KOPT-K1 (cell line): ENCODE results near the gene PPP2R5B.

ENCODE experiments used
- H3K27ac ChIP-seq: fragments of 200-600 bp; sonication (generic); 2 replicates; pipeline ENCODE4 v1.5.1; 2016; ENCODE audit warnings: antibody characterized with exemption, mild to moderate bottlenecking, low read depth, low read length; ENCODE audit not compliant: poor library complexity, severe bottlenecking
- H3K36me3 ChIP-seq: fragments of 200-600 bp; sonication (generic); 2 replicates; pipeline ENCODE4 v1.5.1; 2017; ENCODE audit warnings: antibody characterized with exemption, mild to moderate bottlenecking, low read length, moderate library complexity; ENCODE audit not compliant: insufficient read depth
- H3K9me3 ChIP-seq: fragments of 200-600 bp; sonication (generic); 2 replicates; pipeline ENCODE4 v1.5.1; 2017; ENCODE audit warnings: antibody characterized with exemption, low read length, mild to moderate bottlenecking; ENCODE audit not compliant: insufficient read depth, poor library complexity, severe bottlenecking

PPP2R5B gene

GRCh38 chr11:64924910-64925284 lies 408 bp downstream of the PPP2R5B start:
- peak overlapping the region; percentile 58 for H3K27ac ChIP-seq

GRCh38 chr11:64925536-64926436 lies 1.3 kb downstream of the PPP2R5B start:
- Histone ChIP-seq H3K9me3 (no peaks in the 10 kb centered on the region), H3K36me3 (no peaks in the 10 kb centered on the region), H3K27ac (no peak overlapping the region)

More at GRCh38 chr11:64924910-64925284, 408 bp downstream of the PPP2R5B start:
- Histone ChIP-seq H3K36me3 (no peaks in the 10 kb centered on the region), H3K9me3 (no peaks in the 10 kb centered on the region)

- H3K9me3 ChIP-seq = no peaks in the 10 kb centered on the region
- H3K36me3 ChIP-seq = no peaks in the 10 kb centered on the region
- H3K27ac ChIP-seq = no peak overlapping the region
Observed at GRCh38 chr11:64926689-64927088, 2.2 kb downstream of the PPP2R5B start.

- H3K27ac ChIP-seq = no peak overlapping the region
- no peaks in the 10 kb centered on the region for H3K9me3 ChIP-seq
- H3K36me3 ChIP-seq = no peaks in the 10 kb centered on the region
Observed at GRCh38 chr11:64928957-64929356, 4.5 kb downstream of the PPP2R5B start.

DNA sequence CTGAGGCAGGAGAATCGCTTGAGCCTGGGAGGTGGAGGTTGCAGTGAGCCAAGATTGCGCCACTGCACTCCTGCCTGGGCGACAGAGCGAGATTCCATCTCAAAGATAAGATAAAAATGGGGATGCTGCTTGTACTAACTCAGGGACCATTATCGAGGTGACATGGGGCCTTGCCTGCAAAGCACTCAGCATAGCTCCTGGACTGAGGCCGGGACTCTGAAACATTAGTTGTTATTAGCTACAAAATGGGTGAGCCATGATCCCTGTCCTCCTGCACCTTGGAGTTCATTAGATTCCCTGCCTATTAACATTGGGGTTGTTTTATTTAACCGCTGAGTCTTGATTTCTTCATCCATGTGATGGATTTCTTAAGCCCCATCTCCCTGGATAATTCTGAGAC lies 5.1 kb downstream of the PPP2R5B start:
- no peaks in the 10 kb centered on the region for H3K36me3 ChIP-seq

DNA sequence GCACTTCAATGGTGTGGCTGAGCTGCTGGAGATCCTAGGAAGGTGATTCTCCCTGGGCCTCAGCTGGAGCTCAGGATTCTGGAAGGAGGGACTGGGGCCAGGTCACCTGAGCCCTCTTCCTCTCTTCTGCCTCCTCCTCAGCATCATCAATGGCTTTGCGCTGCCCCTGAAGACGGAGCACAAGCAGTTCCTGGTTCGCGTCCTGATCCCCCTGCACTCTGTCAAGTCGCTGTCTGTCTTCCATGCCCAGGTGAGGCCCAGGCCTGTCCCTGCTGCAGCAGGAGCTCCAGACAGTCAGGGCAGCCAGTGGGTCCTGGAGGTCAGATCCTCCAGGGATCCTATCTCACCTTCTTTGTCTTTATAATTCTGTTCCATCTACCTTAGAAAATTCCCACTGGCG lies 5.9 kb downstream of the PPP2R5B start:
- Histone ChIP-seq H3K36me3 (no peaks in the 10 kb centered on the region), H3K9me3 (no peaks in the 10 kb centered on the region)

More for the DNA sequence above, 5.1 kb downstream of the PPP2R5B start:
- Histone ChIP-seq H3K9me3 (no peaks in the 10 kb centered on the region), H3K27ac (no peak overlapping the region)

GRCh38 chr11:64931290-64931689 lies 6.8 kb downstream of the PPP2R5B start:
- H3K36me3 ChIP-seq = no peaks in the 10 kb centered on the region
- no peaks in the 10 kb centered on the region for H3K9me3 ChIP-seq
- H3K27ac ChIP-seq = no peak overlapping the region

More for the DNA sequence above, 5.9 kb downstream of the PPP2R5B start:
- no peak overlapping the region for H3K27ac ChIP-seq

DNA sequence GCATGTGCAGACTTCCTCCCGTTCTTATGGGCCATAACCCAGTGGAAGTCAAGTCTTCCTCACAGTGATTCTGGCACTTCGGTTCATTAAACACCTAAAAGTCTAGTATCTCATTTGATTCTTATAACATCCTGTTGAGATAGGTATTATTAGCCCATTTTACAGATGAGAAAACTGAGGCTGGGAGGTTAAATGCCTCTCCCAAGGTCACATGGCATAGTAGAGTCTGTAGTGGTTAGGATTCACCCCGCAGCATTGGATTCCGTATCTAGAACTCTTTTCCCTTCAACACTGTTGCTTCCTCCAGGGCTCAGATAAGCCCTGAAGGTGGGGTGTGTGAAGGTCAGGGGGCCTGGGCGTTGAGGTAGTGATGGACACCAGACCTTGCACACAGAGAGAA lies 7.8 kb downstream of the PPP2R5B start:
- no peak overlapping the region for H3K27ac ChIP-seq
- no peaks in the 10 kb centered on the region for H3K36me3 ChIP-seq
- H3K9me3 ChIP-seq = no peaks in the 10 kb centered on the region

GRCh38 chr11:64933213-64933934 lies 8.9 kb downstream of the PPP2R5B start:
- H3K27ac ChIP-seq = no peak overlapping the region
- no peaks in the 10 kb centered on the region for H3K36me3 ChIP-seq
- no peaks in the 10 kb centered on the region for H3K9me3 ChIP-seq

DNA sequence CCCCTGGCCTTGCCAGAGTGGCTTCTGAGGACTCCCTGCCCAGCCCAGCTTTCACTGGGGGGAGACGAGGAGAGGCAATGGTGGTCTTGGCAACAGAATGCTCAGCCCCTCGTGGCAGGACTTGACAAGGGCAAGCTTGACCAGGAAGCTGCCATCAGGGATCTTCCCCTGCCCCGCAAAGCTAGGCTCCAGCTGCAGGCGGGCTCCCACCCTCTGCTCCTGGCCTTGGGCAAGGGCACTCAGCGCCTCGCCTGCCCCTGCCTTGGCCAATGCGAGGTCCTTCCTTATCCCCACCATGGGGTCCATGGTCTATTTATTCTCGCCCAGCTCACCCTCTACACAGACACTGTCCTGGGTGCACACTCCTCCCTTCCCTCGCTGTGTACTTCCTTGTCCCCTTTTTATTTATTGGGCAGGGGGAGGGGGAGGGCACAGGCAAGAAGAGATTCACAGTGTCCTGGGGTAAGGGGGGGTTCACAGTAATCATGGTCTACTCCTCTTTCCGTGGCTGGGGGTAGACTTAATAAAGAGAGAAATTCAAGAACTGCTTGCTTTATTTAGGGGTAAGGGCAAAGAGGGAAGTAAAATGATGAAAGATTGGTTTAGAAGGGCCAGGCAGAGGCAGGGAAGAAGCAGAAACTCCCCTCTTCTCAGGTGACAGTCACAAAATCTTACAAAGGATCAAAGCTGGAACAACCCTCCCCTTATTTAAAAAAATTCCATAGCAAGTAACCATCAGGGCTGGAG lies 9.6 kb downstream of the PPP2R5B start:
- Histone ChIP-seq H3K36me3 (no peaks in the 10 kb centered on the region), H3K9me3 (no peaks in the 10 kb centered on the region), H3K27ac (no peak overlapping the region)

- Histone ChIP-seq H3K36me3 (no peaks in the 10 kb centered on the region), H3K9me3 (no peaks in the 10 kb centered on the region), H3K27ac (no peak overlapping the region)
Observed at GRCh38 chr11:64934682-64935358, 10.3 kb downstream of the PPP2R5B start.

- Histone ChIP-seq H3K36me3 (no peaks in the 10 kb centered on the region), H3K27ac (no peak within 1 kb of the TSS)
Observed at GRCh38 chr11:64935359-64936081, 11.0 kb downstream of the PPP2R5B start, which contains the start of gene GPHA2. Gene GPHA2, minus strand, starts transcription at chr11:64935893. Its CDS starts 433 bp downstream, at chr11:64935460.

GRCh38 chr11:64936539-64936938 lies 12.1 kb downstream of the PPP2R5B start:
- Histone ChIP-seq H3K36me3 (no peaks in the 10 kb centered on the region), H3K27ac (no peak overlapping the region), H3K9me3 (no peaks in the 10 kb centered on the region)

More at GRCh38 chr11:64935359-64936081, 11.0 kb downstream of the PPP2R5B start, which contains the start of gene GPHA2:
- no peaks in the 10 kb centered on the region for H3K9me3 ChIP-seq
